Measurements from ENCODE around the gene C19orf25.

DNA sequence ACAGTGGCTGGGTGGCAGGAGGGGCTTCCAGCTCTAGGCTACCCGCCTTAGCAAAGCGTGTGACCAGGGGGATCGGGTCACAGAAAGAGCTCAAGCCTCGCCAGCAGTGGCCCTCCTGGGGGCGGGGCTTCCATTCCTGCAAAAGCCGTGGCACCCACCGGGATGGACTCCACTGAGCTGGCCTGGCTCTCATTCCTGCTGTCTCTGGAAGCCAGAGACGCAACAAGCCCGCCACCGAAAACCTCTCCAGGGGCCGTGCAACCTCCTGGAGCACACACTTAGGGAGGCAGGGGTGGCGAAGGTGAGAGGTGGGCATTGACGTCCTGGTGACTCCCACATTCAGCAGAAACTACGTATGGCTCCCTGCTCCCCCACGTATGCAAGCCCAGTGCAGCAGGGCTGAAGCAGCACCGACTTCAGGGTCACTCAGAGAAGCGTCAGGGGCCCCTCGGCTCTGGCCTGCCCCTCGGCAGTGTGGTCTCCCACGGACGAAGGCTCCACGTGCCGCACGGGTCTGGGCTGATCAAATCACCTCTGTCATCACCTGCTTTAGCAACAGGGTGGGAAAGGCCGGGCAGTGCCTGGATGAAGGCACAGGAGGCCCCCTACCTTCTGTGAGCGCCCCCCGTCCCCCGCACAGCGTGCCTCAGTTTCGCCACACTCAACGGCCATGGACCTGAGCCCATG is 3.1 kb downstream of the C19orf25 start:
- TF ChIP-seq NKRF (IDR thresholded peaks at IDR 0.05; ENCODE audit: borderline replicate concordance) (no peak), ZFP1 (CRISPR knock-in tag; IDR thresholded peaks at IDR 0.05) (no peak), MXI1 (IDR thresholded peaks at IDR 0.05; ENCODE audit: low read depth, low read length) (no peak), POLR2AphosphoS5 (IDR thresholded peaks at IDR 0.05; ENCODE audit: control insufficient read depth, insufficient read depth, low read depth, low read length) (no peak), ZNF239 (CRISPR knock-in tag; IDR thresholded peaks at IDR 0.05) (no peak), TOE1 (IDR thresholded peaks at IDR 0.05; ENCODE audit: borderline replicate concordance) (no peak), TOE1 (CRISPR knock-in tag; IDR thresholded peaks at IDR 0.05; ENCODE audit: borderline replicate concordance, low read depth) (no peak), BMI1 (IDR thresholded peaks at IDR 0.05; ENCODE audit: low read length) (no peak), PRMT5 (CRISPR knock-in tag; IDR thresholded peaks at IDR 0.05) (no peak), SPI1 (IDR thresholded peaks at IDR 0.05; ENCODE audit: borderline replicate concordance, low read depth, low read length) (no peak)
- TF ChIP-seq, protein P1, sequence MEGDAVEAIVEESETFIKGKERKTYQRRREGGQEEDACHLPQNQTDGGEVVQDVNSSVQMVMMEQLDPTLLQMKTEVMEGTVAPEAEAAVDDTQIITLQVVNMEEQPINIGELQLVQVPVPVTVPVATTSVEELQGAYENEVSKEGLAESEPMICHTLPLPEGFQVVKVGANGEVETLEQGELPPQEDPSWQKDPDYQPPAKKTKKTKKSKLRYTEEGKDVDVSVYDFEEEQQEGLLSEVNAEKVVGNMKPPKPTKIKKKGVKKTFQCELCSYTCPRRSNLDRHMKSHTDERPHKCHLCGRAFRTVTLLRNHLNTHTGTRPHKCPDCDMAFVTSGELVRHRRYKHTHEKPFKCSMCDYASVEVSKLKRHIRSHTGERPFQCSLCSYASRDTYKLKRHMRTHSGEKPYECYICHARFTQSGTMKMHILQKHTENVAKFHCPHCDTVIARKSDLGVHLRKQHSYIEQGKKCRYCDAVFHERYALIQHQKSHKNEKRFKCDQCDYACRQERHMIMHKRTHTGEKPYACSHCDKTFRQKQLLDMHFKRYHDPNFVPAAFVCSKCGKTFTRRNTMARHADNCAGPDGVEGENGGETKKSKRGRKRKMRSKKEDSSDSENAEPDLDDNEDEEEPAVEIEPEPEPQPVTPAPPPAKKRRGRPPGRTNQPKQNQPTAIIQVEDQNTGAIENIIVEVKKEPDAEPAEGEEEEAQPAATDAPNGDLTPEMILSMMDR (IDR thresholded peaks at IDR 0.05 in 2 of 3, conservative IDR thresholded peaks at IDR 0.05 in 1 of 3; ENCODE audit: insufficient read depth in 2 of 3, low read depth in 1 of 3, low read length in 3 of 3), result no peak
- TF ChIP-seq, protein P2, sequence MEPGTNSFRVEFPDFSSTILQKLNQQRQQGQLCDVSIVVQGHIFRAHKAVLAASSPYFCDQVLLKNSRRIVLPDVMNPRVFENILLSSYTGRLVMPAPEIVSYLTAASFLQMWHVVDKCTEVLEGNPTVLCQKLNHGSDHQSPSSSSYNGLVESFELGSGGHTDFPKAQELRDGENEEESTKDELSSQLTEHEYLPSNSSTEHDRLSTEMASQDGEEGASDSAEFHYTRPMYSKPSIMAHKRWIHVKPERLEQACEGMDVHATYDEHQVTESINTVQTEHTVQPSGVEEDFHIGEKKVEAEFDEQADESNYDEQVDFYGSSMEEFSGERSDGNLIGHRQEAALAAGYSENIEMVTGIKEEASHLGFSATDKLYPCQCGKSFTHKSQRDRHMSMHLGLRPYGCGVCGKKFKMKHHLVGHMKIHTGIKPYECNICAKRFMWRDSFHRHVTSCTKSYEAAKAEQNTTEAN (CRISPR knock-in tag; IDR thresholded peaks at IDR 0.05), result no peak

All from K562 (cell line).